DND-41 (cell line): ENCODE measurements around the gene TSNAX.

ENCODE experiments used
- ATAC-seq: fragments of 200-7000 bp; cut with Tn5 transposase; 3 replicates; pipeline ENCODE4 v1.9.1; 2021; ENCODE audit warnings: low read depth; ENCODE audit not compliant: insufficient read depth
- DNase-seq: peaks from one replicate; pipeline ENCODE4 v3.0.0-alpha.2; 2020
- H2AFZ ChIP-seq: 2 replicates; pipeline ENCODE4 v1.6.0; 2012; ENCODE audit warnings: low read depth, low read length
- H3K27ac ChIP-seq: 2 replicates; pipeline ENCODE4 v1.5.1; 2012; ENCODE audit warnings: low read length, inconsistent platforms
- H3K27me3 ChIP-seq: fragments of 200-600 bp; sonication (generic); 2 replicates; pipeline ENCODE4 v1.6.0; 2012; ENCODE audit warnings: low read length, mild to moderate bottlenecking, inconsistent platforms; ENCODE audit not compliant: insufficient read depth, poor library complexity
- H3K36me3 ChIP-seq: 2 replicates; pipeline ENCODE4 v1.5.1; 2012; ENCODE audit warnings: low read length, inconsistent platforms; ENCODE audit not compliant: insufficient read depth
- H3K4me1 ChIP-seq: 2 replicates; pipeline ENCODE4 v1.5.1; 2012; ENCODE audit warnings: mild to moderate bottlenecking, low read length; ENCODE audit not compliant: insufficient read depth
- H3K4me2 ChIP-seq: 2 replicates; pipeline ENCODE4 v1.6.0; 2012; ENCODE audit warnings: mild to moderate bottlenecking, moderate library complexity, low read length, inconsistent platforms; ENCODE audit not compliant: insufficient read depth
- H3K4me3 ChIP-seq, 2 experiments: fragments of 200-600 bp in 1 of 2; shearing (Covaris generic) in 1 of 2; 2 replicates each; pipeline ENCODE4 v1.5.1; 2012 to 2016; ENCODE audit warnings: inconsistent platforms in 2 of 2, low read length in 2 of 2, mild to moderate bottlenecking in 2 of 2, low read depth in 1 of 2, moderate library complexity in 1 of 2
- H3K79me2 ChIP-seq: 2 replicates; pipeline ENCODE4 v1.6.0; 2012; ENCODE audit warnings: low read length, inconsistent platforms; ENCODE audit not compliant: insufficient read depth
- H3K9ac ChIP-seq: 2 replicates; pipeline ENCODE4 v1.6.0; 2012; ENCODE audit warnings: low read depth, mild to moderate bottlenecking, inconsistent platforms, low read length, moderate library complexity
- H3K9me3 ChIP-seq: 2 replicates; pipeline ENCODE4 v1.5.1; 2012; ENCODE audit warnings: low read length, moderate library complexity, mild to moderate bottlenecking, inconsistent platforms; ENCODE audit not compliant: insufficient read depth, severe bottlenecking
- H4K20me1 ChIP-seq: 2 replicates; pipeline ENCODE4 v1.6.0; 2012; ENCODE audit warnings: low read length; ENCODE audit not compliant: insufficient read depth
- EZH2 ChIP-seq: IDR thresholded peaks from 3 replicates; pipeline ENCODE4 v1.6.1; 2012; ENCODE audit warnings: borderline replicate concordance, low read depth, mild to moderate bottlenecking, moderate library complexity, low read length, inconsistent platforms; ENCODE audit not compliant: severe bottlenecking
- TF ChIP-seq, protein P1 (sequence below): IDR thresholded peaks from 2 replicates; pipeline ENCODE4 v1.5.1; 2012; ENCODE audit warnings: borderline replicate concordance, low read length, moderate library complexity, mild to moderate bottlenecking; ENCODE audit not compliant: poor library complexity, severe bottlenecking; ENCODE audit errors: extremely low read depth

Gene TSNAX

GRCh38 chr1:231541842-231542241 lies 13.4 kb downstream of the TSNAX start:
- Histone ChIP-seq H3K4me2 (no peak overlapping the region), H3K79me2 (peaks cover 29% of the 10 kb centered on the region), H3K9ac (no peak overlapping the region), H3K27me3 (no peaks in the 10 kb centered on the region), H4K20me1 (no peaks in the 10 kb centered on the region), H3K4me1 (no peaks in the 10 kb centered on the region), H2AFZ (no peak overlapping the region), H3K27ac (no peak overlapping the region), H3K4me3 (no peak overlapping the region), H3K9me3 (peaks cover 11% of the 10 kb centered on the region), H3K36me3 (peaks cover 78% of the 10 kb centered on the region)
- ATAC-seq (no peak), DNase-seq (no peak)
- TF ChIP-seq, protein P1, sequence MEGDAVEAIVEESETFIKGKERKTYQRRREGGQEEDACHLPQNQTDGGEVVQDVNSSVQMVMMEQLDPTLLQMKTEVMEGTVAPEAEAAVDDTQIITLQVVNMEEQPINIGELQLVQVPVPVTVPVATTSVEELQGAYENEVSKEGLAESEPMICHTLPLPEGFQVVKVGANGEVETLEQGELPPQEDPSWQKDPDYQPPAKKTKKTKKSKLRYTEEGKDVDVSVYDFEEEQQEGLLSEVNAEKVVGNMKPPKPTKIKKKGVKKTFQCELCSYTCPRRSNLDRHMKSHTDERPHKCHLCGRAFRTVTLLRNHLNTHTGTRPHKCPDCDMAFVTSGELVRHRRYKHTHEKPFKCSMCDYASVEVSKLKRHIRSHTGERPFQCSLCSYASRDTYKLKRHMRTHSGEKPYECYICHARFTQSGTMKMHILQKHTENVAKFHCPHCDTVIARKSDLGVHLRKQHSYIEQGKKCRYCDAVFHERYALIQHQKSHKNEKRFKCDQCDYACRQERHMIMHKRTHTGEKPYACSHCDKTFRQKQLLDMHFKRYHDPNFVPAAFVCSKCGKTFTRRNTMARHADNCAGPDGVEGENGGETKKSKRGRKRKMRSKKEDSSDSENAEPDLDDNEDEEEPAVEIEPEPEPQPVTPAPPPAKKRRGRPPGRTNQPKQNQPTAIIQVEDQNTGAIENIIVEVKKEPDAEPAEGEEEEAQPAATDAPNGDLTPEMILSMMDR: no peak
- TF ChIP-seq EZH2: no peak

- H3K4me3 ChIP-seq: no peak overlapping the region
- no peak overlapping the region for H2AFZ ChIP-seq
- H3K27me3 ChIP-seq: no peaks in the 10 kb centered on the region
- H3K4me2 ChIP-seq: no peak overlapping the region
- H3K9ac ChIP-seq: no peak overlapping the region
- DNase-seq (no peak), ATAC-seq (no peak)
- H3K4me1 ChIP-seq: no peaks in the 10 kb centered on the region
- peaks cover 59% of the 10 kb centered on the region for H3K36me3 ChIP-seq
- TF ChIP-seq EZH2: no peak
- TF ChIP-seq, protein P1: no peak
- no peak overlapping the region for H3K27ac ChIP-seq
- no peaks in the 10 kb centered on the region for H4K20me1 ChIP-seq
- peaks cover 7% of the 10 kb centered on the region for H3K9me3 ChIP-seq
- peaks cover 8% of the 10 kb centered on the region; the same call in 1 of the 2 replicates for H3K79me2 ChIP-seq
Observed at GRCh38 chr1:231544943-231545592, 16.6 kb downstream of the TSNAX start.

GRCh38 chr1:231546693-231547092 lies 18.2 kb downstream of the TSNAX start:
- Histone ChIP-seq H2AFZ (no peak overlapping the region), H3K36me3 (peaks cover 44% of the 10 kb centered on the region), H3K9me3 (no peaks in the 10 kb centered on the region), H3K4me2 (no peak overlapping the region), H3K79me2 (peaks cover 4% of the 10 kb centered on the region; the same call in 1 of the 2 replicates), H3K4me3 (no peak overlapping the region), H3K9ac (no peak overlapping the region), H3K27ac (no peak overlapping the region), H3K4me1 (no peaks in the 10 kb centered on the region), H3K27me3 (no peaks in the 10 kb centered on the region), H4K20me1 (no peaks in the 10 kb centered on the region)
- DNase-seq: no peak
- TF ChIP-seq, protein P1: no peak
- TF ChIP-seq EZH2: no peak
- ATAC-seq: no peak
